Kidney (tissue), 14 donors: ENCODE data around the gene PGF. TPM values are rescaled to one million over a fixed set of nuclear protein-coding genes. Genes with fewer than 3 reads are reported as not detected.

ENCODE experiments used
- DNase-seq, 5 donors: peaks; one replicate each; pipeline ENCODE4 v3.0.0-alpha.2; 2013 to 2020
- FAIRE-seq: peaks from 2 replicates; lab custom pipeline; 2012; peaks lifted over from hg19 to GRCh38; lab: Jason Lieb, UNC
- H3K27ac ChIP-seq, 2 donors: one replicate each; pipeline ENCODE4 v1.7.0; 2013; ENCODE audit warnings: low read depth in 2 of 2, low read length in 2 of 2, inconsistent platforms in 1 of 2
- H3K27me3 ChIP-seq: one replicate; pipeline ENCODE4 v1.7.1; 2013; ENCODE audit warnings: low read length, inconsistent platforms; ENCODE audit not compliant: control insufficient read depth, insufficient read depth
- H3K36me3 ChIP-seq, 3 donors: one replicate each; pipeline versions ENCODE4 v1.7.0 to v1.7.1; 2013; ENCODE audit warnings: low read length in 3 of 3, control low read depth in 1 of 3, inconsistent platforms in 1 of 3; ENCODE audit not compliant: insufficient read depth in 3 of 3, control insufficient read depth in 2 of 3
- H3K4me1 ChIP-seq, 3 donors: one replicate each; pipeline versions ENCODE4 v1.7.0 to v1.7.1; 2013; ENCODE audit warnings: low read length in 3 of 3, inconsistent platforms in 1 of 3, low read depth in 1 of 3; ENCODE audit not compliant: control insufficient read depth in 2 of 3, insufficient read depth in 2 of 3
- H3K4me3 ChIP-seq, 3 donors: one replicate each; pipeline versions ENCODE4 v1.7.0 to v1.8.1; 2013; ENCODE audit warnings: low read length in 3 of 3, control low read depth in 1 of 3, inconsistent platforms in 1 of 3
- H3K9ac ChIP-seq, 3 donors: one replicate each; pipeline versions ENCODE4 v1.7.0 to v1.7.1; 2013; ENCODE audit warnings: low read length in 3 of 3, control low read depth in 1 of 3, inconsistent platforms in 1 of 3
- H3K9me3 ChIP-seq, 3 donors: one replicate each; pipeline versions ENCODE4 v1.7.0 to v1.7.1; 2013; ENCODE audit warnings: low read length in 3 of 3, control low read depth in 1 of 3, inconsistent platforms in 1 of 3; ENCODE audit not compliant: control insufficient read depth in 2 of 3, insufficient read depth in 1 of 3
- CTCF ChIP-seq: IDR thresholded peaks from 3 replicates; pipeline ENCODE4 v1.5.1; 2012; ENCODE audit warnings: mild to moderate bottlenecking, moderate library complexity, borderline replicate concordance; ENCODE audit not compliant: insufficient read depth; ENCODE audit errors: extremely low read depth
- intact Hi-C: fragments of 100-400 bp; cut with DNase I; formaldehyde crosslinking; loops from one replicate; pipeline ENCODE4 v1.11.1; 2022
- polyA plus RNA-seq: library from polyadenylated mRNA; stranded (reverse); fragments of 350-450 nt; fragmentation: Illumina TruSeq; extraction: RNeasy Lipid Tissue Mini Kit (QIAGEN cat#74804); gene quantifications from one replicate; pipeline ENCODE4 v1.2.3, GENCODE V29; 2014; ENCODE audit warnings: low read depth, low replicate concordance; ENCODE audit not compliant: insufficient read depth
- total RNA-seq: library from RNA; stranded (reverse); fragmentation: NEBNext Ultra II Directional; extraction: Animal tissue kit (Norgen Biotek cat#: 25700); gene quantifications from one replicate; pipeline ENCODE4 v1.2.1, GENCODE V29; 2021
- donor health status: control.
- donor health status: control.
- donor health status: control.
- donor health status: control.
- donor health status: control.
- donor health status: DM: yes; HTN: yes; CAD: no.
- donor health status: Normal renal cell carcinoma (clear cell type).

The PGF gene
- total and polyA plus RNA-seq, 2 donors from 2014 or later: 9.3 to 12.1 TPM

- no peak overlapping the region for H3K9ac ChIP-seq
- intact Hi-C loops: no loop called here
- H3K9me3 ChIP-seq: no peaks in the 10 kb centered on the region
- no peak overlapping the region for H3K4me3 ChIP-seq
- DNase-seq (no peak), FAIRE-seq (no peak)
- peaks cover 0 to 13% (median 0%) of the 10 kb centered on the region in 3 donors for H3K4me1 ChIP-seq
- no peak for TF ChIP-seq CTCF
- no peak overlapping the region for H3K27ac ChIP-seq
- no peaks in the 10 kb centered on the region for H3K36me3 ChIP-seq
- no peaks in the 10 kb centered on the region for H3K27me3 ChIP-seq
Measured at GRCh38 chr14:74912111-74912510, 43.3 kb downstream of the PGF start.

DNA sequence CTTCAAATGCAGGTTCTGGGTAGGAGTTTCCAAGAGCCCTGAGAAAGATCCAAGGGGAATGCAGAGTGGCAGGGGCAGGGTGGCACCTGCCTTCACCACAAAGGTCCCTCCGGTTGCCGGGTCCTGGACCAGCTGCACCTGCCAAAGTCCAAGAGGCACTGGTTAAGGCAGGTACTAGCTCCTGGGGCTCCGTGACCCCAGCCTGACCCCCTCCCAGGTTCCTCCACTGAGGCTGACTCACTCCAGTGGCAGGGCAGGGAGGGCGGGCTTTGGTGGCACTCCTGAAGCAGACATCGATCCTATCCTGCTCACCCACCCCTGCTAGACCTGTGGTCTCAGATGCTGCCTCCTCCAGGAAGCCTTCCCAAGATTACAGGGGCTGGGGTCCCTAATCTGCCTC lies 43.7 kb downstream of the PGF start:
- no peak overlapping the region for H3K27ac ChIP-seq
- H3K36me3 ChIP-seq: no peaks in the 10 kb centered on the region
- FAIRE-seq (no peak), DNase-seq (no peak)
- no peak overlapping the region for H3K9ac ChIP-seq
- intact Hi-C loops: no loop called here
- H3K27me3 ChIP-seq: no peaks in the 10 kb centered on the region
- peaks cover 0 to 11% (median 0%) of the 10 kb centered on the region in 3 donors for H3K4me1 ChIP-seq
- no peak overlapping the region for H3K4me3 ChIP-seq
- H3K9me3 ChIP-seq: no peaks in the 10 kb centered on the region
- TF ChIP-seq CTCF: no peak

GRCh38 chr14:74911221-74911620 lies 44.2 kb downstream of the PGF start:
- Histone ChIP-seq H3K9ac (no peak overlapping the region), H3K27me3 (no peaks in the 10 kb centered on the region), H3K36me3 (peaks cover 0 to 2% (median 0%) of the 10 kb centered on the region in 3 donors), H3K4me1 (peaks cover 0 to 12% (median 0%) of the 10 kb centered on the region in 3 donors), H3K9me3 (no peaks in the 10 kb centered on the region), H3K27ac (no peak overlapping the region), H3K4me3 (no peak overlapping the region)
- intact Hi-C loops: no loop called here
- no peak for TF ChIP-seq CTCF
- no peak for FAIRE-seq
- no peak for DNase-seq

- H3K9me3 ChIP-seq: no peaks in the 10 kb centered on the region
- intact Hi-C loops: no loop called here
- peaks cover 0 to 2% (median 0%) of the 10 kb centered on the region in 3 donors for H3K36me3 ChIP-seq
- peak in 1 of 5 donors; percentile 51 for DNase-seq
- no peak overlapping the region for H3K4me3 ChIP-seq
- FAIRE-seq: no peak
- TF ChIP-seq CTCF: no peak
- H3K4me1 ChIP-seq: peaks cover 0 to 12% (median 0%) of the 10 kb centered on the region in 3 donors
- no peak overlapping the region for H3K9ac ChIP-seq
- H3K27ac ChIP-seq: no peak overlapping the region
- H3K27me3 ChIP-seq: no peaks in the 10 kb centered on the region
Measured at GRCh38 chr14:74910556-74910955, 44.8 kb downstream of the PGF start.
